ENCODE results near the gene TFEC. TPM values are rescaled to one million over a fixed set of nuclear protein-coding genes. Genes with fewer than 3 reads are reported as not detected.
"Not testable (repeated sequence)": the region's sequence is repeated elsewhere in the genome, so short reads cannot be mapped to it uniquely, and the experiment has no call there.

TFEC gene, protein sequence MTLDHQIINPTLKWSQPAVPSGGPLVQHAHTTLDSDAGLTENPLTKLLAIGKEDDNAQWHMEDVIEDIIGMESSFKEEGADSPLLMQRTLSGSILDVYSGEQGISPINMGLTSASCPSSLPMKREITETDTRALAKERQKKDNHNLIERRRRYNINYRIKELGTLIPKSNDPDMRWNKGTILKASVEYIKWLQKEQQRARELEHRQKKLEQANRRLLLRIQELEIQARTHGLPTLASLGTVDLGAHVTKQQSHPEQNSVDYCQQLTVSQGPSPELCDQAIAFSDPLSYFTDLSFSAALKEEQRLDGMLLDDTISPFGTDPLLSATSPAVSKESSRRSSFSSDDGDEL
- total RNA-seq: 2.0 TPM
- long read RNA-seq: 0 reads

DNA sequence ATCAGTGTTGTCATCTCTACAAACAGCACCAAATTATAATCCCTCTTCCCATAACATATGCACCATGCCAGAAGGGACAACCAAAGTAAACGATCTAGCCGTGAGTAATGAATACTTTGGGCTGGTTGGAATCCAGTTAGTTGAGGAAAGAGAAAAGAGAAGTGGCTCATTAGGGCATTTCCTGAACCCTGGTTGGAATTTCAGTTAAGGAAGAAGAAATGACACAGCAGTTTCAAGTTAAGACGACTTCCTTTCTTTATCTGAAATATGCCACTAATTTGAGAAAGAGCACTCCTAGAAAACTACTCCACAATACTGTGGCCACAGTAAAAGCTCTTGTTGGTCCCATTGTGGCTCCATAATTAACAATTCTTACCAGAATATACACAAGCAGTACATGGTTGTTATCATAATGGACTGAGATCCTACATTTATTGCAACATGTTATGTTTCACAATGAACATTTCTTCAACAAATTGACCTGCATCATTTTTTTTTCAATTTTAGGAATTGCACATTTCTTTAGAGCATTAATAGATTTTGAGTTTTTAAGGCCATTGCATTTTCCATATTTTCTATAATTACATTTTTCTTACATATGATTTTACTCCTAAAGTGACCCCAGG is at the start of gene TFEC:
TSS of gene TFEC (minus strand) at position 113 of the 626 bp plus-strand sequence. CDS start 46,322 bp downstream, outside the sequence.
- intact Hi-C loops (cut with micrococcal nuclease): no loop called here
- no peak for DNase-seq
- ATAC-seq: peak; percentile 21

DNA sequence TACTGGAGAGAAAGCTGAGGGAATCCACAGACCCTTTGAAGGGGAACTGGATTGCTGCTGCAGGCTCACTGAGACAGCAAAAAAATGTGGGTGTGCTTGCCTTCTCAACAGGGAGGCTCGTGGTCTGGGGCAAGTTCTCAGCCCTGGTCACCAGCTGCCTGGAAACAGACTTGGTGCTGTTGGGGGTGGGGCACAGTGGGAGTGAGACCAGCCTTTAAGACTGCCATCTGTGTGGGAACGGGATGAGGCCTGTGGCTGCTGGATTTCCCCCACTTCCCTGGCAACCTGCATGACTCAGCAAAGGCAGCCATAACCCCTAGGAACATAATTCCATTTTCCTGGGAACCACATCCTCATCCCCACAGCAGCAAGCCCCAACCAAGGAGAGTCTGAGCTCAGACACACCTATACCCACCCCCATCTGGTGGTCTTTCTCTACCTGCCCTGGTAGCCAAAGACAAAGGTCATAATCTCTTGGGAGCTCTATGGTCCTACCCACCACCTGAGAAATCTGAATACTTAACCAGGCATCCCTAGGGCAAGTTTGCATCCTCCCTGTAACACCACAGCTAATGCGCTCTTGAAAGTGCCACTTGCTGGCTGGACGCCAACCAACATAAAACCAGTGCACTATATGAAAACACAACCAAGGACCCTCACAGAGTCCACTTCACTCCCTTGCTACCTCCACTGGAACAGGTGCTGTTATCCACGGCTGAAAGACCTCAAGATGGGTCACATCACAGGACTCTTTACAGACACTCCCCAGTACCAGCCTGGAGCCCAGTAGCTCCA is 45.0 kb upstream of the TFEC start:
- intact Hi-C loops (cut with micrococcal nuclease): no loop called here
- no peak for DNase-seq
- ATAC-seq: no peak

DNA sequence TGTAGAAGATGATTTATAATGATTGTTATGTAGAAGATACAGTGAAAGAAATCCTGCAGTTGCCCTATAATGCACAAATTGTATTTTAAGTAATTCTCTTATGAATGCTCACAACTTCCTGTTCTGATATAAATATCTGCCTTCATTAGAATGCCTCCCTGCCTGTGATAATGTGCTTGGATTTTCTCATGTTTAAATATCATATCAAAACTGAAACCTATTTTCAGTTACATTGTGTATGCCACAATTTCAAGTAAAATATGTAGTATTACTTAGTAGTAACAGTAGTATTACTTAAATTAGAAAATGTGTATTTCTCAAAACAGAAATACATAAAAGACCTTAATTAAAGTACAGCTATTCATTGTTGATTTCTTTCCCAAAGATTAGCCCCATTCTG is 41.1 kb upstream of the TFEC start:
- DNase-seq (no peak), ATAC-seq (no peak)
- intact Hi-C loops (cut with micrococcal nuclease): no loop called here

DNA sequence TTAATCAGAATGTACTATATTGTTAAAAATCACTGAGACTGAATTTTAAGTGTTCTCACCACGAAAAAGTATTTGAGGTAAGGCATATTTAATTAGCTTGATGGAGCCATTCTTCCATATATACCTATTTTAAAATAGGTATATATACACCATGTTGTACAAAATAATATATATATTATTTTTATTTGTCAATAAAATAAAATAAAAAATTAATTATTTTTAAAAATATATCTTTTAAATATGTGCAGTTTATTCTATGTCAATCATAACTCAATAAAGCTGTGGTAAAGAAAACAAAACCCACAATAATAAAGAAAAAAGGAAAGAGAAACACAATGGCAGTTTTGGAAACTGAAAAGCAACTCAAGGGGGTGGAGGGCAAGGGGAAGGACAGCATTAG is 33.6 kb upstream of the TFEC start:
- DNase-seq (no peak), ATAC-seq (no peak)
- intact Hi-C loops (cut with micrococcal nuclease): no loop called here

DNA sequence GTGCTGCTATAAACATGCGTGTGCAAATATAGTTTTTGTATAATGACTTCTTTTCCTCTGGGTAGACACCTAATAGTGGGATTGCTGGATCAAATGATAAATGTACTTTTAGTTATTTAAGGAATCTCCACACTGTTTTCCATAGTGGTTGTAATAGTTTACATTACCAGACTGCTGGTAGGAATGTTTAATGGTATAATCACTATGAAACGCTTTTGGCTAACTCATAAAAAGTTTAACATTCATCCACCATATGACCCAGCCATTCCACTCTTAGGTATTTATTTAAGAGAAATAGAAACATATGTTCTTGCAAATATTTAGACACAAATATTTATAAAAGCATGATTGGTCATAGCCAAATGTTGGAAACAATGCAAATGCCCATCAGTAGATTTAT is 32.1 kb upstream of the TFEC start:
- DNase-seq (no peak), ATAC-seq (no peak)
- intact Hi-C loops (cut with micrococcal nuclease): no loop called here

DNA sequence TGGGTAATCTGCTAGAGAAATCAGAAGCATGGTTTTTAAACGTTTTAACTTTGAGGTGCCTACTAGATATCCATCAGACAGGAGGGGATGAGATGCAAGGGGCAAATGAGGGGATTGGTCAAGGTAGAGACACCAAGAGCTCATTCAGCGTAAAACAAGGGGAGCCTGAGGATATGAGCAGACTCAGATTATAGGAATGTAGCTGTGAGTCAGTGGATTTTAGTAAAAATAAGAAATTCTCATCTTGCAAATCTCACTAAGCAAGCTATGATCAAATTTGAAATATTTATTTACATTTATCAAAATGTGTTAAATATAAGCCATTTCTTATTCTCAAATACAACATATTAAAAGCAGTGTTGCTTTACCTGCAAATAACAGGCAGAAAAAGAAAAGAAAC is 21.4 kb upstream of the TFEC start:
- DNase-seq: no peak
- ATAC-seq: no peak
- intact Hi-C loops (cut with micrococcal nuclease): no loop called here

DNA sequence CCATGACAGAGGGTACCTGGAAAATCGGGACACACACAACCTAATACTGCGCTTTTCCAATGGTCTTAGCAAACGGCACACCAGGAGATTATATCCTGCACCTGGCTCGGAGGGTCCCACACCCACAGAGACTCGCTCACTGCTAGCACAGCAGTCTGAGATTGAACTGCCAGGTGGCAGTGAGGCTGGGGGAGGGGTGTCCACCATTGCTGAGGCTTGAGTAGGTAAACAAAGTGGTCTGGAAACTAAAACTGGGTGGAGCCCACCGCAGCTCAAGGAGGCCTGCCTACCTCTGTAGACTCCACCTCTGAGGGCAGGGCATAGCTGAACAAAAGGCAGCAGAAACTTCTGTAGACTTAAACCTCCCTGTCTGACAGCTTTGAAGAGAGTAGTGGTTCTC is 16.7 kb upstream of the TFEC start:
- DNase-seq; intact Hi-C loops (cut with micrococcal nuclease); ATAC-seq: not testable (repeated sequence)

DNA sequence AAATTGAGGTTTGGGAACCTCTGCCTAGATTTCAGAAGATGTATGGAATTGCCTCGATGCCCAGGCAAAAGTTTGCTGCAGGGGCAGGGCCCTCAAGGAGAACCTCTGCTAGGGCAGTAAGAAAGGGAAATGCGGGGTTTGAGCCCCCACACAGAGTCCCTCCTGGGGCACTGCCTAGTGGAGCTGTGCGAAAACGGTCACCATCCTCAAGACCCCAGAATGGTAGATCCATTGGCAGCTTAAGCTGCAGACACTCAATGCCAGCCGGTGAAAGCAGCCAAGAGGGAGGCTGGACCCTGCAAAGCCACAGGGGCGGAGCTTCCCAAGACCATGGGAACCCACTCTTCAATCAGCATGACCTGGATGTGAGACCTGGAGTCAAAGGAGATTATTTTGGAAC is 15.0 kb upstream of the TFEC start:
- intact Hi-C loops (cut with micrococcal nuclease): no loop called here
- DNase-seq (no peak), ATAC-seq (no peak)

DNA sequence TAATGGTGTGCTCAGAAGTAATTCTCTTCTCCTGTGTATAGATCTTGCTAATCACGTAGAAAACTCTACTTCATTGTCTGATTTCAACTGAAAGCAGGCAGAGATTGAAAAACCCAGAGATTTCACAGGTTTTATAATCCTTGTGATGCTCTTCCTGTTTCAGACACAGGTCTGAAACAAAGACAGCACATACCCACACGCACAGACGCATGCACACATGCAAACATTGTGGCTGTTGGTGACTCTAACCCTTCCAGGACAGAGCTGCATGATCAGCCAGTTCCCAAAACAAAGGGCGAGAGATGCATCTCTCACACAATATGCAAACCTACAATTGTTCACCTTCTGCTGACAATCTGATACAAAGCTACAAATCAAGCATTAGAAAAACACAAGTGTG is 11.1 kb upstream of the TFEC start:
- intact Hi-C loops (cut with micrococcal nuclease): no loop called here
- ATAC-seq (no peak), DNase-seq (no peak)

DNA sequence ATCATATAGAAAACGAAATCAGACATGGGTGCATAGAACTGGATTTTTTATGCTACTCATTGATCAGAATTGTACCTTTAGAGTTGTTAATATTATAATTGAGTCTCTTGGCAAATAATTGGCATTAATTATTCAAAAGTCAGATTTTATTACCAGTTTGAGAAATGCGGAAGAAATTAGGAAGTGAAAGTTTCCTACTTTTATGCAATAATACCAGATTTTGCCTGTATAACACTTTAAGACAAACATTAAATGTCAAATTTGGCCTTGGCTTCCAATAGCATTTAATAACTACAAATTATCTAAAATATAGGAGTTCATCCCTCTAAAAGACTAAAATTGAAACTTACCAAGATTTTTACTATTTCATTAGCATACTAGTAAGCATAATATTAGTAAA is 6.8 kb upstream of the TFEC start:
- intact Hi-C loops (cut with micrococcal nuclease): no loop called here
- ATAC-seq (no peak), DNase-seq (no peak)

DNA sequence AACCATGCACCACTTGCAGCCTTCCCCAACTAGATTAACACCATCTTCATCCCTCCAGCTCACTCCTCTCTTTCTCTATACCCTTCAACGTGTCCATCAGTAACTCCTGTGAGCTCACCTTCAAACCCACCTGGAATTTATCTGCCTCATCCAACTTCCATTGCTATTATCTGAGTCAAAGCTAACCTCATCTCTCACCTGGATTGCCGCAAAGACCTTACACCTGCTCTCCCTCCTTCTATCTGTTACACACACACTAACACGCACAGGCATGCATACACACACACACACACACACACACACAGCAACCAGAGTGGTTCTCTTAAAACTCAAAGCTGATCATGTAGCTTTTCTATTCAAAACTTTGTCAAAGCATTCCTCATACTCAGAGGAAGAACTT is 3.8 kb upstream of the TFEC start:
- ATAC-seq (no peak), DNase-seq (no peak)
- intact Hi-C loops (cut with micrococcal nuclease): no loop called here

DNA sequence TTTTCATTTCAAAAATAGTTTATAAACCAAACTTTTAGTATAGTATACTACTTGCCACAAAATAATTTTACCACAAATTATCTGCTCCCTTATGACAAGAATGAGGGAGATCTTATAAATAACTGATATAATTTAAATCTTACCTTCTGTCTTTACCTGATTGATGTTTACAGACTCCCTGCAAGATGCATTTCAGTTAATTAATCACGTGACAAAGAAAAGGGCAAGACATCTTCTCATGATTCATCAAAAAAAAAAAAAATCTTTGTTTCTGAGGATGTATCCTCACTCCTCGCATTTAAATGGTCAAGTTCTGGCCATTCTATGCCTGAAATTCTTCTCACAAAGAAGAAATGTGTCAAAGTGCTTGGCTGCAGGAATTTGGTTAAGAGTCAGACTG is 2.3 kb upstream of the TFEC start:
- DNase-seq (no peak), ATAC-seq (no peak)
- intact Hi-C loops (cut with micrococcal nuclease): no loop called here

DNA sequence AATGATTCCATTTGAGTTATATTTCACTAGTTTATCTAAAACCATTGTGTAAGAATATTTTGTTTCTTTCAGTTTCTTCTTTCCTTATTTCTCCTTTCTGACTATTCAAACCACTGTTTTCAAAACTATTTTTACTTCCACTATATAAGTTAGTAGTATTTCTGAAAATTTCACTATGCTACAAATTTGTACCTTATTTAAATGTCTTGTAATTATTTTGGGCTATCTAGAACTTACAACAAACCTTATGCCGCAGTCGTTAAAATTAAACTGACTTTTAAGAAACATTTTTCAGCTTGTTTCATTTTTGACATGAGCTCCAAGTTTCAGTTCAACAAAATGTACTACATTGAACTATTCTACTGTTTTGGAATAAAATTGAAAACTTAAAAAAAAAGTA is 1.8 kb downstream of the TFEC start:
- ATAC-seq: no peak
- DNase-seq: no peak
- intact Hi-C loops (cut with micrococcal nuclease): no loop called here

DNA sequence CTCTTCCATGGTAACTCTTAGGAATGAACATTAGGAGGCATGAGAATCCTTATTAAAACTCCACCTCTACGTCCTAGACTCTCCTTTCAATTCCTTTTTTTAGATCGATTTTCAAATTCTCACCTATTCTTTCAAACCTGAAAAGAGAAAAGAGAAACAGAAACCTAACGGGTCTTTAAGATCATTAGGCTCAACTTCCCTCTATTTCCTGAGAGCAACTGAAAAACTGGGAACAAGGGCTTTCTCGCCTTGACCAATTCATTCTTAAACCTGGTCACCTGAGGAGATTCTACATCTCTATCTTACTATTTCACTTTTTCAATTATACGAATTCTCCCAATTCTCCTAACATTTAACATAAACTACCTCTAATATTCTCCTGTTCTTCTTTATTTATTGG is 2.8 kb downstream of the TFEC start:
- intact Hi-C loops (cut with micrococcal nuclease): no loop called here
- ATAC-seq: no peak
- no peak for DNase-seq

DNA sequence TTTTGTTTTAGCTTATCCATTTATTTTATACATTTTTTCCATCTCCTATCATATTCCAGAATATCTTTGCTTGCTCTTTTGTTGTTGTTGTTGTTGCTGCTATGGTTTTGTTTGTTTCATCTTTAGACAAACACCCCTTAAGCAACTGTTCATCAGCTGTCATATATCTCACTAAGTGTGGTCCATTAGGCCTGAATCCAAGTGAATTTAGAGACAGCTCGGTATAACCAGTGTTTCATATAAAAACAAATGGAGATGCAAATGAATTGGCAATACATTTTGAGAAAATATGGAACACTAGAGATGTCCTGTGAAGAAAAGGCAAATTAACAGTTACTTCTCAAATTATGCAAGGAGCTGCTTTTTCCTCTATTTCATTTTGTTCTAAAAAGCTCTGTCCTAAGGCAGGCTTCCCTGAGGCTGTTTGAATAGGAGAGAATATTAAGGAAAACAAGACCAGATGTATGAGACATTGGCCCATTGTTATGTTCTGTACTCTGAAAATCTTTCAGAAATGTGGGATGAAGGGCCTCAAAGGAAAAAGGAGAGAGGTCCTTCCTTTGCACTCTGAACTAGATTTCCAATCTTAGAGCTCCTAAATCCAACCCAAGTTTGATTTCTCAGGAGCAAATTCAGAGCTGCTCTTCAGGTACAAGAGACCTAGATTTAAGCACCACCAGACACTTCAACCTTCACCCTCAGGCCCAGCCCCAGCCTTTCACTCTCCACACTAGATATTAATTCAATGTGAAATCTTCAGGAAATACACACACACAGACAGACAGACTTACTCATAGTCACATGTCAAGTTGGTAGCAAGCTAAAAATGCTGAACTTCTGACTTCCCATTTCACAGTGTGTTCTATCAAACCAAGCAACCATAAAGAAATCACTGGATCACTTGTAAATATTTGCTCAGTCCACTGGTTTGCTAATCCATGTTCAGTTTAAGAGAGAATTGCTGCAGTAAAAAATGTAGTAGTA is 5.4 kb downstream of the TFEC start:
- DNase-seq: no peak
- intact Hi-C loops (cut with micrococcal nuclease): no loop called here
- ATAC-seq: peak; percentile 44

DNA sequence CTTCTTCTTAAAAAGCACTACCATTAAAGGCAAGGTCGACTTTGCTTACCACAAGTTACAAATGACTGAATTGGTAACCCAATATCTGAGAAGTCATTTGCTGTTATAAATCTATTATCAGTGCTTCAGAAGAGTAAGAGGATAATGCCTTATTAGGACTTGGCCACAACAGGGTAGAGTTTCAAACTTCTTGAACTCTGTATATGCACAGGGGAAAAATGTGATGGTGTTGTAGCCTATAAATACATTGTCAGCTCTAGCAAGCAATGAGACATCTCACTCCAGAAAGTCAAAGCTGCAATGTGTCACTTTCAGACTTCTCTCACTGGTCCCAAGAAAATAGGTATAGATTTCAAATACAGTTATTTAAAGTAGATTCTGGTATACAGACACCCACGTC is 9.3 kb downstream of the TFEC start:
- DNase-seq (no peak), ATAC-seq (no peak)
- intact Hi-C loops (cut with micrococcal nuclease): no loop called here

DNA sequence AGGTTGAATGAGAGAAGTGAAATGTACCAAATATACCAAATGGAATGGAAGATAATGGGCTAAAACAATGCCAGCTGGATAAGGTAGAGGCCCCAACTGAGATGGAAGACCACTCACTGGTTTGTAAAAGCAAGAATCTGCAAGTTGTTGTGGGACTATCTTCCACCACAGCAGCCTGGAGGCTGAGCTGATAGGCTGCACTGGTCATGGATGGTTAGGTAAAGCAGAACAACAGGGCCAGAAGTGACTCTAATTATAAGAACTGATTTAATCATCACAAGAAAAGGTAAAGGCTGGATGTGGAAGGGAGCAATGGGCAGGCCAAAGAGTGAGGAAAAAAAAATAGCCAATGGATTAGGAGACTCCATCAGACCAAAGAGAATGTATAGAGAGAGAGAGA is 11.8 kb downstream of the TFEC start:
- ATAC-seq (no peak), DNase-seq (no peak)
- intact Hi-C loops (cut with micrococcal nuclease): no loop called here

DNA sequence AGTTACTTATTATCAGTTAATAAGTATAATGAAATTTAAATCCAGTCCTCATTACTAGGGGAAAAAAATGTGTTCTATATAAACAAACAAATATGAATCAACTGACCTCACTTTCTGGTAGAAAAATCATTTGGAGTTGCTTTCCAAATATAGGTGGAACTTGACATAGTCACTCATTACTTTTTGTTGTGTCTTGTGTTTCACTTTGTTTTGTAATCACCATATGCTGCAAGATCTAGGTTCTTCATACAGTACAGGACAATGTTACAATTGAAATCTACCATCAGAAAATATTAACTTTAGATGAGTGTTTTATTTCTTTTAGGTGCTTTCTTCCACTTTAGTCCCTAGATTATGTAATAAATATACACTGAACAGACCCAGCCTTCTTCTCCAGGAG is 16.9 kb downstream of the TFEC start:
- intact Hi-C loops (cut with micrococcal nuclease): no loop called here
- ATAC-seq (no peak), DNase-seq (no peak)

DNA sequence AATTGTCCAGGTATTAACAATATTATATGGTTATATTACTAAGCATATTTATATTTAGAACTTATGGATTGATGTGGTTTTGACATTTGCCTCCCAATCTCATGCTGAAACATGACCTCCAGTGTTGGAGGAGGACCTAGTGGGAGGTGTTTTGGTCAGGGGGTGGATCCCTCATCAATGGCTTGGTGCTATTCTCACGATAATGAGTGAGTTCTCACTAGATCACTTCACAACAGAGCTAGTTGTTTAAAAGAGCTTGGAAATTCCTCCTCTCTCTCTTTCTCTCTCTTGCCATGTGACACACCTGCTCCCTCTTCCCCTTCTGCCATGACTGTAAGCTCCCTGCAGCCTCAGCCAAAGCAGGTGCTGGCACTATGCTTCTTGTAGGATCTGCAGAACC is 19.0 kb downstream of the TFEC start:
- intact Hi-C loops (cut with micrococcal nuclease): no loop called here
- no peak for ATAC-seq
- DNase-seq: no peak
